Thyroid gland (tissue), 4 donors: ENCODE results near the gene IFIT2.

Experiments used
- CTCF ChIP-seq, 6 experiments: fragments of 200-600 bp in 3 of 6; fragments of 450-650 bp in 3 of 6; sonication (generic) in 3 of 6; IDR thresholded peaks; one replicate each; pipeline ENCODE4 v1.5.1; 2016 to 2019; ENCODE audit warnings: antibody characterized with exemption in 6 of 6, mild to moderate bottlenecking in 2 of 6, inconsistent platforms in 1 of 6, moderate library complexity in 1 of 6
- POLR2A ChIP-seq, 2 donors: fragments of 450-650 bp; IDR thresholded peaks; one replicate each; pipeline ENCODE4 v1.6.1; 2017; ENCODE audit warnings: antibody characterized with exemption in 2 of 2, mild to moderate bottlenecking in 2 of 2, moderate library complexity in 1 of 2

GRCh38 chr10:89329151-89329550, 27.3 kb downstream of the IFIT2 start:
- TF ChIP-seq CTCF (IDR thresholded peaks at IDR 0.05) (no peak), POLR2A (IDR thresholded peaks at IDR 0.05) (no peak)
